ENCODE measurements around the gene CUX1. TPM values are rescaled to one million over a fixed set of nuclear protein-coding genes. Genes with fewer than 3 reads are reported as not detected.
"Not testable (repeated sequence)": the region's sequence is repeated elsewhere in the genome, so short reads cannot be mapped to it uniquely, and the experiment has no call there.

The CUX1 gene
- total and polyA plus RNA-seq, 10 of the 15 experiments (the other 5 are each of a cell fraction or from before 2014, with no cell fraction given), result 6.1 to 48.6 (median 25.9) TPM

- TF ChIP-seq BHLHE40 (IDR thresholded peaks at IDR 0.05; ENCODE audit: borderline replicate concordance in 1 of 2, low read depth in 2 of 2, low read length in 1 of 2), result peak in 1 of 2 experiments; percentile 45; a peak in 2 of 4 replicates
- peak; percentile 28 for TF ChIP-seq USF1 (IDR thresholded peaks at IDR 0.05; ENCODE audit: borderline replicate concordance, extremely low read length, insufficient read depth, low read depth, low read length)
- no peak for TF ChIP-seq ZSCAN29 (IDR thresholded peaks at IDR 0.05)
- no peak for TF ChIP-seq WRNIP1 (IDR thresholded peaks at IDR 0.05; ENCODE audit: borderline replicate concordance, low read depth, low read length)
Observed at GRCh38 chr7:101867265-101867664, 49.8 kb downstream of the CUX1 start.

GRCh38 chr7:101867681-101868080 is 50.3 kb downstream of the CUX1 start:
- CTCF ChIA-PET; DNase-seq (ENCODE audit: low read depth, low spot score); H3K4me2 ChIP-seq (ENCODE audit: control insufficient read depth, insufficient read depth); H3K9ac ChIP-seq (ENCODE audit: control insufficient read depth, insufficient read depth, low read length); H3K9me3 ChIP-seq (replicated peaks; ENCODE audit: control insufficient read depth, insufficient read depth, low read length); H3K27ac ChIP-seq (ENCODE audit: control insufficient read depth, insufficient read depth); H2AFZ ChIP-seq (ENCODE audit: control insufficient read depth, low read depth, low read length); ATAC-seq; intact Hi-C loops (cut with micrococcal nuclease; ENCODE audit: unreplicated experiment); BruUV-seq (replicated peaks); H3K4me3 ChIP-seq; POLR2A ChIA-PET; H3K4me1 ChIP-seq (ENCODE audit: control insufficient read depth, insufficient read depth, low read length); in situ Hi-C loops (cut with MboI); H3K27me3 ChIP-seq (replicated peaks in 1 of 2; ENCODE audit: control insufficient read depth in 2 of 2, insufficient read depth in 2 of 2, low read length in 1 of 2); H3K36me3 ChIP-seq (ENCODE audit: control insufficient read depth in 2 of 2, insufficient read depth in 2 of 2, low read length in 1 of 2); H4K20me1 ChIP-seq (ENCODE audit: control insufficient read depth, insufficient read depth); FAIRE-seq; RAD21 ChIA-PET (ENCODE audit: unreplicated experiment): not testable (repeated sequence)
- WGBS (ENCODE audit: insufficient coverage, insufficient replicate concordance, low lambda C conversion rate, missing lambda C conversion rate), result 100% methylated on average over 6 of the region's 6 CpGs
- SMC1A ChIA-PET (ENCODE audit: uncharacterized antibody, unreplicated experiment), result interaction anchor here (1.4 kb wide), 1 partner anchor 9 kb away, joined by 3 read pairs; no protein-coding TSS in a partner anchor
- peaks cover 42% of the 10 kb centered on the region for H3K79me2 ChIP-seq (ENCODE audit: control insufficient read depth, insufficient read depth, low read length)

More at GRCh38 chr7:101867265-101867664, 49.8 kb downstream of the CUX1 start:
- Histone ChIP-seq H3K9ac (ENCODE audit: control insufficient read depth, insufficient read depth, low read length) (no peak overlapping the region), H3K9me3 (replicated peaks; ENCODE audit: control insufficient read depth, insufficient read depth, low read length) (no peaks in the 10 kb centered on the region; the same call in 2 of the 3 replicates), H3K4me3 (no peak overlapping the region), H3K4me2 (ENCODE audit: control insufficient read depth, insufficient read depth) (no peak overlapping the region), H3K79me2 (ENCODE audit: control insufficient read depth, insufficient read depth, low read length) (peaks cover 42% of the 10 kb centered on the region), H4K20me1 (ENCODE audit: control insufficient read depth, insufficient read depth) (no peaks in the 10 kb centered on the region), H3K27ac (ENCODE audit: control insufficient read depth, insufficient read depth) (no peak overlapping the region), H3K4me1 (ENCODE audit: control insufficient read depth, insufficient read depth, low read length) (peaks cover 8% of the 10 kb centered on the region; the same call in 1 of the 2 replicates), H3K27me3 (replicated peaks in 1 of 2; ENCODE audit: control insufficient read depth in 2 of 2, insufficient read depth in 2 of 2, low read length in 1 of 2) (no peaks in the 10 kb centered on the region), H3K36me3 (ENCODE audit: control insufficient read depth in 2 of 2, insufficient read depth in 2 of 2, low read length in 1 of 2) (peaks cover 0 to 6% of the 10 kb centered on the region in 2 experiments; a peak in 2 of 4 replicates), H2AFZ (ENCODE audit: control insufficient read depth, low read depth, low read length) (no peak overlapping the region)
- SMC1A ChIA-PET (ENCODE audit: uncharacterized antibody, unreplicated experiment), result no interaction called here
- DNase-seq (ENCODE audit: low read depth, low spot score), result no peak
- WGBS (ENCODE audit: insufficient coverage, insufficient replicate concordance, low lambda C conversion rate, missing lambda C conversion rate), result 76% methylated on average over 12 of the region's 12 CpGs
- CTCF ChIA-PET, result no interaction called here
- intact Hi-C loops (cut with micrococcal nuclease; ENCODE audit: unreplicated experiment), result no loop called here
- RAD21 ChIA-PET (ENCODE audit: unreplicated experiment), result no interaction called here
- POLR2A ChIA-PET, result no interaction called here
- no peak for FAIRE-seq
- no peak for ATAC-seq
- in situ Hi-C loops (cut with MboI), result no loop called here
- no TSS peak for BruUV-seq (replicated peaks)
